HepG2 (cell line): Measurements from ENCODE around the gene RAD51D. TPM values are rescaled to one million over a fixed set of nuclear protein-coding genes. Genes with fewer than 3 reads are reported as not detected.

Experiments used
- ELF1 ChIP-seq: sonication (generic); formaldehyde crosslinking; IDR thresholded peaks from 2 replicates; pipeline ENCODE4 v1.4.0; 2020; ENCODE audit warnings: missing genetic modification reagents
- FOSL2 ChIP-seq: sonication (generic); formaldehyde crosslinking; IDR thresholded peaks from 2 replicates; pipeline ENCODE4 v1.4.0; 2020; ENCODE audit warnings: missing genetic modification reagents
- FOXM1 ChIP-seq: sonication (generic); formaldehyde crosslinking; IDR thresholded peaks from 2 replicates; pipeline ENCODE4 v1.5.0; 2020; ENCODE audit warnings: missing genetic modification reagents
- KDM6A ChIP-seq: IDR thresholded peaks from 2 replicates; pipeline ENCODE4 v1.6.1; 2016; ENCODE audit warnings: low read depth
- KMT2A ChIP-seq: sonication (generic); formaldehyde crosslinking; IDR thresholded peaks from 2 replicates; pipeline ENCODE4 v1.4.0; 2020; ENCODE audit warnings: missing genetic modification reagents
- NR2C2 ChIP-seq: sonication (generic); formaldehyde crosslinking; IDR thresholded peaks from 2 replicates; pipeline ENCODE4 v1.4.0; 2020; ENCODE audit warnings: missing genetic modification reagents, mild to moderate bottlenecking, moderate library complexity, borderline replicate concordance
- PRMT3 ChIP-seq: sonication (generic); formaldehyde crosslinking; IDR thresholded peaks from 2 replicates; pipeline ENCODE4 v1.8.1; 2022; ENCODE audit warnings: low read depth, mild to moderate bottlenecking, moderate library complexity, missing genetic modification reagents, borderline replicate concordance
- REXO4 ChIP-seq: sonication (generic); formaldehyde crosslinking; IDR thresholded peaks from 2 replicates; pipeline ENCODE4 v1.8.0; 2022; ENCODE audit warnings: missing genetic modification reagents, mild to moderate bottlenecking, borderline replicate concordance
- SETDB1 ChIP-seq: sonication (generic); formaldehyde crosslinking; IDR thresholded peaks from 2 replicates; pipeline ENCODE4 v1.5.1; 2020; ENCODE audit warnings: missing genetic modification reagents, mild to moderate bottlenecking, borderline replicate concordance
- SMAD1 ChIP-seq: sonication (generic); formaldehyde crosslinking; IDR thresholded peaks from 2 replicates; pipeline ENCODE4 v1.4.0; 2020; ENCODE audit warnings: missing genetic modification reagents, low read depth, mild to moderate bottlenecking, borderline replicate concordance
- SNAI1 ChIP-seq: sonication (generic); formaldehyde crosslinking; IDR thresholded peaks from 2 replicates; pipeline ENCODE4 v1.5.0; 2020; ENCODE audit warnings: mild to moderate bottlenecking, missing genetic modification reagents, borderline replicate concordance
- SP5 ChIP-seq: IDR thresholded peaks from 2 replicates; pipeline ENCODE4 v1.6.1; 2016; ENCODE audit warnings: low read depth, borderline replicate concordance
- TEAD2 ChIP-seq: sonication (generic); formaldehyde crosslinking; IDR thresholded peaks from 2 replicates; pipeline ENCODE4 v1.9.0; 2021; ENCODE audit warnings: missing genetic modification reagents
- TEAD3 ChIP-seq: optimal IDR thresholded peaks from 2 replicates; pipeline ENCODE3; 2016; ENCODE audit warnings: borderline replicate concordance
- TOE1 ChIP-seq: sonication (generic); formaldehyde crosslinking; IDR thresholded peaks from 2 replicates; pipeline ENCODE4 v1.4.0; 2020; ENCODE audit warnings: mild to moderate bottlenecking, missing genetic modification reagents
- TSC22D2 ChIP-seq: sonication (generic); formaldehyde crosslinking; IDR thresholded peaks from 2 replicates; pipeline ENCODE4 v1.5.1; 2020; ENCODE audit warnings: missing genetic modification reagents, mild to moderate bottlenecking, borderline replicate concordance
- ZNF142 ChIP-seq: sonication (generic); formaldehyde crosslinking; IDR thresholded peaks from 2 replicates; pipeline ENCODE4 v1.4.0; 2020; ENCODE audit warnings: missing genetic modification reagents
- ZNF205 ChIP-seq: IDR thresholded peaks from 2 replicates; pipeline ENCODE4 v1.6.1; 2018; ENCODE audit warnings: missing biosample characterization, missing genetic modification reagents
- ZNF224 ChIP-seq: sonication (generic); formaldehyde crosslinking; IDR thresholded peaks from 2 replicates; pipeline ENCODE4 v1.5.0; 2020; ENCODE audit warnings: mild to moderate bottlenecking, missing genetic modification reagents
- ZNF33A ChIP-seq: sonication (generic); formaldehyde crosslinking; IDR thresholded peaks from 2 replicates; pipeline ENCODE4 v1.5.1; 2020; ENCODE audit warnings: missing genetic modification reagents, mild to moderate bottlenecking, moderate library complexity, borderline replicate concordance
- ZNF451 ChIP-seq: sonication (generic); formaldehyde crosslinking; IDR thresholded peaks from 2 replicates; pipeline ENCODE4 v1.5.0; 2020; ENCODE audit warnings: mild to moderate bottlenecking, missing genetic modification reagents
- ZNF580 ChIP-seq: IDR thresholded peaks from 2 replicates; pipeline ENCODE4 v1.6.1; 2016; ENCODE audit warnings: low read depth, borderline replicate concordance
- ZNF644 ChIP-seq: IDR thresholded peaks from 2 replicates; pipeline ENCODE4 v1.6.1; 2016; ENCODE audit warnings: low read depth
- ZNF691 ChIP-seq: sonication (generic); formaldehyde crosslinking; IDR thresholded peaks from 2 replicates; pipeline ENCODE4 v1.4.0; 2020; ENCODE audit warnings: missing genetic modification reagents, low read depth, mild to moderate bottlenecking, borderline replicate concordance
- polyA plus RNA-seq, 8 experiments: library from polyadenylated mRNA; depleted of rRNA in 3 of 8; stranded (reverse) in 7 of 8; unstranded in 1 of 8; fragments of >200 nt; fragmentation: Illumina TruSeq in 4 of 8; extraction: Trizol in 4 of 8; gene quantifications; 2 replicates each; pipeline versions ENCODE4 v1.2.1 to v1.2.3, GENCODE V29; 2011 to 2016; ENCODE audit warnings: low read depth in 4 of 8, missing spikeins in 1 of 8, mixed read lengths in 1 of 8; ENCODE audit not compliant: insufficient read depth in 1 of 8
- total RNA-seq, 5 experiments: library from RNA; depleted of rRNA; stranded (reverse); fragments of >200 nt; fragmentation: Illumina TruSeq; extraction: Trizol; gene quantifications; 2 replicates each; pipeline ENCODE4 v1.2.3, GENCODE V29; 2016; ENCODE audit warnings: low read depth in 1 of 5

RAD51D gene
- total and polyA plus RNA-seq, 2 of the 13 experiments (the other 11 are each of a cell fraction or from before 2014, with no cell fraction given): 6.7 to 13.1 TPM

GRCh38 chr17:35141681-35142466 lies 22.2 kb upstream of the RAD51D start, which contains the start of gene NLE1 (continued):
- peak; percentile 79; the same call in 1 of the 2 replicates for TF ChIP-seq NR2C2 (CRISPR knock-in tag)
- TF ChIP-seq TEAD2 (CRISPR knock-in tag): no peak
- TF ChIP-seq KDM6A (CRISPR knock-in tag): no peak
- TF ChIP-seq TSC22D2 (CRISPR knock-in tag): peak; percentile 72; the same call in 1 of the 2 replicates
- TF ChIP-seq ELF1 (CRISPR knock-in tag): peak; percentile 70; the same call in 1 of the 2 replicates
- peak; percentile 72 for TF ChIP-seq ZNF691
- peak; percentile 79; the same call in 1 of the 2 replicates for TF ChIP-seq SMAD1
- no peak for TF ChIP-seq ZNF644 (CRISPR knock-in tag)
- no peak for TF ChIP-seq ZNF224 (CRISPR knock-in tag)
- TF ChIP-seq SETDB1 (CRISPR knock-in tag): peak; percentile 53; the same call in 1 of the 2 replicates
- no peak for TF ChIP-seq TOE1 (CRISPR knock-in tag)
- TF ChIP-seq ZNF142: no peak
- peak; percentile 72; the same call in 1 of the 2 replicates for TF ChIP-seq ZNF580 (CRISPR knock-in tag)
- TF ChIP-seq ZNF205: peak; percentile 79
- no peak for TF ChIP-seq PRMT3 (CRISPR knock-in tag)
- peak; percentile 88 for TF ChIP-seq KMT2A (CRISPR knock-in tag)
- peak; percentile 62 for TF ChIP-seq FOSL2
- 0 out of 2 replicates have a peak, but pooled peaks have one; percentile 31 for TF ChIP-seq ZNF451 (CRISPR knock-in tag)
- TF ChIP-seq REXO4 (CRISPR knock-in tag): no peak
- TF ChIP-seq FOXM1 (CRISPR knock-in tag): 0 out of 2 replicates have a peak, but pooled peaks have one; percentile 7
- TF ChIP-seq SP5: peak; percentile 11; the same call in 1 of the 2 replicates
- TF ChIP-seq TEAD3 (CRISPR knock-in tag): peak; percentile 41
- TF ChIP-seq ZNF33A (CRISPR knock-in tag): no peak
- peak; percentile 67; the same call in 1 of the 2 replicates for TF ChIP-seq SNAI1 (CRISPR knock-in tag)
